Fibroblast of lung (primary cell): ENCODE data around the gene GRK1. TPM values are rescaled to one million over a fixed set of nuclear protein-coding genes. Genes with fewer than 3 reads are reported as not detected.
"Not testable (repeated sequence)": the region's sequence is repeated elsewhere in the genome, so short reads cannot be mapped to it uniquely, and the experiment has no call there.

Experiments
- DNase-seq, 2 donors: peaks; one replicate each; pipeline versions ENCODE4 v3.0.0 to v3.0.0-alpha.2; 2010; ENCODE audit warnings: low read depth in 2 of 2
- H2AFZ ChIP-seq: 2 replicates; pipeline ENCODE4 v1.5.1; 2012; ENCODE audit warnings: low read length, control low read depth, inconsistent platforms
- H3K27ac ChIP-seq: 2 replicates; pipeline ENCODE4 v1.5.1; 2011; ENCODE audit warnings: low read length, control low read depth; ENCODE audit not compliant: insufficient read depth
- H3K27me3 ChIP-seq: 2 replicates; pipeline ENCODE4 v1.5.1; 2011; ENCODE audit warnings: mild to moderate bottlenecking, low read length; ENCODE audit not compliant: control insufficient read depth, insufficient read depth
- H3K36me3 ChIP-seq: 2 replicates; pipeline ENCODE4 v1.5.1; 2011; ENCODE audit warnings: low read length; ENCODE audit not compliant: control insufficient read depth, insufficient read depth
- H3K4me1 ChIP-seq: 2 replicates; pipeline ENCODE4 v1.5.1; 2011; ENCODE audit warnings: low read length; ENCODE audit not compliant: control insufficient read depth, insufficient read depth; ENCODE audit errors: extremely low read depth
- H3K4me2 ChIP-seq: 2 replicates; pipeline ENCODE4 v1.5.1; 2011; ENCODE audit warnings: low read length, control low read depth; ENCODE audit not compliant: insufficient read depth; ENCODE audit errors: extremely low read depth
- H3K4me3 ChIP-seq, 4 experiments: fragments of 200-600 bp in 1 of 4; sonication (generic) in 1 of 4; replicated peaks in 1 of 4; 2 replicates each; pipeline ENCODE4 v1.5.1; 2011 to 2016; ENCODE audit warnings: low read length in 4 of 4, low read depth in 3 of 4, mild to moderate bottlenecking in 3 of 4, control low read depth in 2 of 4, inconsistent platforms in 1 of 4, mixed read lengths in 1 of 4; ENCODE audit not compliant: insufficient read depth in 1 of 4; ENCODE audit errors: control extremely low read depth in 1 of 4
- H3K79me2 ChIP-seq: 2 replicates; pipeline ENCODE4 v1.5.1; 2012; ENCODE audit warnings: mild to moderate bottlenecking, low read length, inconsistent platforms; ENCODE audit not compliant: control insufficient read depth, insufficient read depth
- H3K9ac ChIP-seq: 2 replicates; pipeline ENCODE4 v1.5.1; 2011; ENCODE audit warnings: mild to moderate bottlenecking, low read length, control low read depth; ENCODE audit not compliant: insufficient read depth
- H3K9me3 ChIP-seq: 2 replicates; pipeline ENCODE4 v1.5.1; 2012; ENCODE audit warnings: low read depth, low read length; ENCODE audit not compliant: control insufficient read depth, insufficient read depth
- H4K20me1 ChIP-seq: 2 replicates; pipeline ENCODE4 v1.5.1; 2011; ENCODE audit warnings: low read length; ENCODE audit not compliant: control insufficient read depth, insufficient read depth; ENCODE audit errors: extremely low read depth
- EZH2 ChIP-seq: IDR thresholded peaks from 2 replicates; pipeline ENCODE4 v1.5.1; 2012; ENCODE audit warnings: low read length, control low read depth, mild to moderate bottlenecking; ENCODE audit errors: missing control alignments
- polyA plus RNA-seq, 2 donors: library from polyadenylated mRNA; depleted of rRNA in 1 of 2; stranded (reverse) in 1 of 2; unstranded in 1 of 2; fragments of >200 nt; gene quantifications; 2 replicates each; pipeline ENCODE4 v1.2.1, GENCODE V29; 2011 to 2012; ENCODE audit warnings: missing spikeins in 1 of 2
- total RNA-seq: library from RNA; depleted of rRNA; stranded (reverse); fragments of >200 nt; gene quantifications from 2 replicates; pipeline ENCODE4 v1.2.1, GENCODE V29; 2014
- TF ChIP-seq, protein P1 (sequence below), 2 donors: IDR thresholded peaks in 1 of 2; conservative IDR thresholded peaks in 1 of 2; 1 replicate in 1 of 2; 2 replicates in 1 of 2; pipeline ENCODE4 v1.5.1; 2011 to 2012; ENCODE audit warnings: low read length in 2 of 2, control low read depth in 1 of 2, inconsistent platforms in 1 of 2, low read depth in 1 of 2, mild to moderate bottlenecking in 1 of 2

Gene GRK1
- total and polyA plus RNA-seq, 2 donors (not counting 1 experiment from before 2014, with no cell fraction given) = 0.17 TPM; not detected in 1

- no peak for TF ChIP-seq EZH2
- no peak for DNase-seq
These were observed 56.5 kb downstream of the GRK1 start for GRCh38 chr13:113723410-113724015.

DNA sequence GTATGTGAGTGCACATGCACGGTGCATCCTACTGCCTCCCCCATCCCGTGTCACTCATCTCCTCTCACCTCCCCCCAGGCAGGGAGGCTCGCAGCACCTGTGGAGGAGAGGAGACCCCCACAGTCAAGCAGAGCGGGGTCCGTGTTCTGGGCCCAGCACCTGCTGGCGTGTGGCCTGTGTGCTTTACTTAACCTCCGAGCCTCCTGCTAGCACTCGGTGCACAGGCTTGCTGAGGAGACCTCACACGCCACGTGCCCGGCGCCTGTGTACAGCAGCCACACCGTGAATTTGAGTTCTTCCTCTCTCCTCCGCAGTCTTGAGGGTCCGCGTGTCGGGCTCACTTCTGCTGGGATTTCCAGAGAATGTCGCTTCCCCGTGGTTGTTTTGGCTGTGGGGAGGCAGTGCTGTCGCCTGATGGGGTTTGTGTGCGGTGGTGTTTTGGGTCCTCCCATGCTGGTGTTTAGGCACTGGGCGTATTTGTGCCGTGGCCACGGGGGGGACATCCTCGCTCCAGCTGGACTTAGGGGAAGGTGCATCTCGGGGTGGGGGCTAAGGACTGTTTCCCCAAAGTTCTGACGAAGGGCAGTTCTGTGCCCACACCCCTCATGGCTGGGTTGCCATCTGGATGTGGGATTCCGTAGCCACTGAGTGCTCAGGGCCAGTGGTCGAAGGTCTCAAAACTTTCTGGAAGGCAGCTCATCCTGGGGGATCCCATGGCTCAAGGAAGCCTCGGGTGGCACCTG lies 57.2 kb downstream of the GRK1 start:
- Histone ChIP-seq H3K4me1 (no peaks in the 10 kb centered on the region), H2AFZ (no peak overlapping the region), H3K27me3 (peaks cover under 1% of the 10 kb centered on the region), H4K20me1 (no peaks in the 10 kb centered on the region), H3K27ac (no peak overlapping the region), H3K9me3 (no peaks in the 10 kb centered on the region), H3K4me2 (no peak overlapping the region), H3K9ac (no peak overlapping the region), H3K79me2 (no peaks in the 10 kb centered on the region), H3K36me3 (no peaks in the 10 kb centered on the region), H3K4me3 (peak overlapping the region in 2 of 4 experiments; percentile 49 to 51)
- no peak for DNase-seq
- no peak for TF ChIP-seq EZH2
- TF ChIP-seq, protein P1, sequence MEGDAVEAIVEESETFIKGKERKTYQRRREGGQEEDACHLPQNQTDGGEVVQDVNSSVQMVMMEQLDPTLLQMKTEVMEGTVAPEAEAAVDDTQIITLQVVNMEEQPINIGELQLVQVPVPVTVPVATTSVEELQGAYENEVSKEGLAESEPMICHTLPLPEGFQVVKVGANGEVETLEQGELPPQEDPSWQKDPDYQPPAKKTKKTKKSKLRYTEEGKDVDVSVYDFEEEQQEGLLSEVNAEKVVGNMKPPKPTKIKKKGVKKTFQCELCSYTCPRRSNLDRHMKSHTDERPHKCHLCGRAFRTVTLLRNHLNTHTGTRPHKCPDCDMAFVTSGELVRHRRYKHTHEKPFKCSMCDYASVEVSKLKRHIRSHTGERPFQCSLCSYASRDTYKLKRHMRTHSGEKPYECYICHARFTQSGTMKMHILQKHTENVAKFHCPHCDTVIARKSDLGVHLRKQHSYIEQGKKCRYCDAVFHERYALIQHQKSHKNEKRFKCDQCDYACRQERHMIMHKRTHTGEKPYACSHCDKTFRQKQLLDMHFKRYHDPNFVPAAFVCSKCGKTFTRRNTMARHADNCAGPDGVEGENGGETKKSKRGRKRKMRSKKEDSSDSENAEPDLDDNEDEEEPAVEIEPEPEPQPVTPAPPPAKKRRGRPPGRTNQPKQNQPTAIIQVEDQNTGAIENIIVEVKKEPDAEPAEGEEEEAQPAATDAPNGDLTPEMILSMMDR (conservative IDR thresholded peaks at IDR 0.05 in 1 of 2, IDR thresholded peaks at IDR 0.05 in 1 of 2; ENCODE audit: low read depth in 1 of 2, low read length in 2 of 2) = no peak

More at GRCh38 chr13:113723410-113724015, 56.5 kb downstream of the GRK1 start:
- Histone ChIP-seq H3K9me3 (no peaks in the 10 kb centered on the region), H2AFZ (no peak overlapping the region), H3K27me3 (no peaks in the 10 kb centered on the region), H3K9ac (no peak overlapping the region), H3K36me3 (no peaks in the 10 kb centered on the region), H3K27ac (no peak overlapping the region), H3K4me2 (no peak overlapping the region), H3K79me2 (no peaks in the 10 kb centered on the region), H3K4me1 (no peaks in the 10 kb centered on the region), H4K20me1 (no peaks in the 10 kb centered on the region), H3K4me3 (no peak overlapping the region)

DNA sequence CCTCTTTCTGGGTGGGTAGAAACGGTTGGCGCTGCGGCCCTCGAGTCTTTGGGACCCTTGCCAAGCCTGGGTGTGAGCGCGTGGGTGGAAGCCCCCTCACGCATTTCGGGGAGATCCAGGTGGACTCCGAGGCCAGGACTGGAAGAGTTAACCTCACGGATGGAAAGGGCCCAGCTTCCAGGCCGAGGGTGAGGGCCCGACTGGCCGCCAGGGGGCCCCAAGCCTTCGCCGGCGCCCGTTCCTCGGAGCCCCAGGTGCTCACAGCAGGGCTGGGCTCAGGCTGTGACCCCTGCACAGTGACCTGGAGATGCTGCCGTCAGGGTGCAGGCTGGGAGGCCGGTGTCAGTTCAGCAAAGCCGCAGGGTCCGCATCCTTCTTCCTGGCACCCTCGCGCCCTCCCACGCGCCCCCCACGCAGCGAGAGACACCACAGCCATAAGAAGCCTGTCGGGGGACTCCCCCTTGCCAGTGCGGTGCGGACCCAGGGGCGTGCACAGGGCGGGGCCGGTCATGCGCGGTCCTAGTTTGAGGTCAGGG lies 57.8 kb downstream of the GRK1 start:
- Histone ChIP-seq H3K27ac (no peak overlapping the region), H3K27me3 (peaks cover 5% of the 10 kb centered on the region), H3K79me2 (no peaks in the 10 kb centered on the region), H3K36me3 (no peaks in the 10 kb centered on the region), H2AFZ (peak overlapping the region; percentile 23), H3K4me2 (peak overlapping the region; percentile 75), H4K20me1 (no peaks in the 10 kb centered on the region), H3K4me3 (peak overlapping the region; percentile 17 to 51 (median 35)), H3K4me1 (no peaks in the 10 kb centered on the region), H3K9me3 (no peaks in the 10 kb centered on the region), H3K9ac (no peak overlapping the region)
- no peak for TF ChIP-seq EZH2
- TF ChIP-seq, protein P1 (conservative IDR thresholded peaks at IDR 0.05 in 1 of 2, IDR thresholded peaks at IDR 0.05 in 1 of 2; ENCODE audit: low read depth in 1 of 2, low read length in 2 of 2) = peak; percentile 71
- peak; percentile 66 to 75 for DNase-seq

DNA sequence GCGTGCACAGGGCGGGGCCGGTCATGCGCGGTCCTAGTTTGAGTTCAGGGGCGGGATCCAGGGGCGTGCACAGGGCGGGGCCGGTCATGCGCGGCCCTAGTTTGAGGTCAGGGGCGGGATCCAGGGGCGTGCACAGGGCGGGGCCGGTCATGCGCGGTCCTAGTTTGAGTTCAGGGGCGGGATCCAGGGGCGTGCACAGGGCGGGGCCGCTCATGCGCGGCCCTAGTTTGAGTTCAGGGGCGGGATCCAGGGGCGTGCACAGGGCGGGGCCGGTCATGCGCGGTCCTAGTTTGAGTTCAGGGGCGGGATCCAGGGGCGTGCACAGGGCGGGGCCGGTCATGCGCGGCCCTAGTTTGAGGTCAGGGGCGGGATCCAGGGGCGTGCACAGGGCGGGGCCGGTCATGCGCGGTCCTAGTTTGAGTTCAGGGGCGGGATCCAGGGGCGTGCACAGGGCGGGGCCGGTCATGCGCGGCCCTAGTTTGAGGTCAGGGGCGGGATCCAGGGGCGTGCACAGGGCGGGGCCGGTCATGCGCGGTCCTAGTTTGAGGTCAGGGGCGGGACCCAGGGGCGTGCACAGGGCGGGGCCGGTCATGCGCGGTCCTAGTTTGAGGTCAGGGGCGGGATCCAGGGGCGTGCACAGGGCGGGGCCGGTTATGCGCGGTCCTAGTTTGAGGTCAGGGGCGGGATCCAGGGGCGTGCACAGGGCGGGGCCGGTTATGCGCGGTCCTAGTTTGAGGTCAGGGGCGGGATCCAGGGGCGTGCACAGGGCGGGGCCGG lies 58.5 kb downstream of the GRK1 start:
- DNase-seq, H3K4me3 ChIP-seq, H3K4me1 ChIP-seq, H2AFZ ChIP-seq, H4K20me1 ChIP-seq, H3K27me3 ChIP-seq, H3K79me2 ChIP-seq, H3K4me2 ChIP-seq, H3K27ac ChIP-seq, H3K36me3 ChIP-seq, H3K9ac ChIP-seq, H3K9me3 ChIP-seq: not testable (repeated sequence)
